Measurements from ENCODE around the gene KRT77.
"Not testable (repeated sequence)": the region's sequence is repeated elsewhere in the genome, so short reads cannot be mapped to it uniquely, and the experiment has no call there.

KRT77 gene

DNA sequence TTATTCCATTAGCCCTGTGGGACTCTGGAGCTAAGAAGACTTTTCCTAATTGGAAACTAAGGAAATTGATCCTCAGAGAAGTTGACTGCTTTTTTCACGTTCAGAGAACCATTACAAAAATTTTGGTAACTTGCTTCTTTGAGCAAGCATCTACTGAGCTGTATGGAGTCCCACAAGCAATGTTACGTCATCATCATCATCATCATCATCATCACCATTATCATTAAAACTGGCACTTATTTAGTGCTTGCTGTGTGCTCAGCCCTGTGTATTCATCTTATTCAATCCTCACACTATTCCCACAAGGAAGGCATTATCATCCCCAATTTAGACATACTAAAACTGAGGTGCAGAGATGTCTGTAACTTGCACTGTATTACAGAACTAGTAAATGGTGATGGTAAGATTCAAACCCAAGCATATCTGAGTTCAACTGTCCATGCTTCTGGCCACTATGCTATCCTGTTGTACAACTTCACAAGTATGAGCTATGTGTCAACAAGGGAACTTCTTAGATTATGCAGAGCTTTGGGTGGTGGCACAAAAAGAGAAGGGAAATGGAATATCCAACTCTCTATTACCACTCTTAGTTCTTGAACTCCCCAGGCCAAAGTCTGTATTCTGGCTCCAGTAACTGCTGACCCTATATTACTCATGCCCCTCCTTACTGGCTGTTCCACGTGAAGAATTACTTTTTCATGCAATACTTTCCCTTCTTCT, 29.5 kb downstream of the KRT77 start:
- DNase-seq = no peak

DNA sequence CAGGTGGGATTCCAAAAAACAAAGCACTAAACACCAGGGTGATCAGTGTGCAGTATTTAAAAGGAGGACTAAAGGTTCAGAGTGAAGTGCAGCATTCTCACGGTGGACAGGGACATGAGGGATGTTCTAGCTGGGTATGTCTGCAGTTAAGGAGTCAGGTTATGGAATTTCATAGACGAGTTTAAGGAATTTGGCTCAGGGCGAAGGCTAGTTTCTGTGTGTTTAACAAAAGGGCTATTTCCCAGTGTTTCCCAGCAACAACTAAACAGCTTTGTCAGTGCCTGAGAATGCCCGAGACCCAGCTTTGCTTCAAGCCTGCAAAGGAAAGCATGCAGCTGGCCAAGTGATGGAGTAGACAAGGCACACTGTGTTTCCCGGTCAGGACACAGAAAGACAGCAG, 30.1 kb downstream of the KRT77 start:
- no peak for DNase-seq

DNA sequence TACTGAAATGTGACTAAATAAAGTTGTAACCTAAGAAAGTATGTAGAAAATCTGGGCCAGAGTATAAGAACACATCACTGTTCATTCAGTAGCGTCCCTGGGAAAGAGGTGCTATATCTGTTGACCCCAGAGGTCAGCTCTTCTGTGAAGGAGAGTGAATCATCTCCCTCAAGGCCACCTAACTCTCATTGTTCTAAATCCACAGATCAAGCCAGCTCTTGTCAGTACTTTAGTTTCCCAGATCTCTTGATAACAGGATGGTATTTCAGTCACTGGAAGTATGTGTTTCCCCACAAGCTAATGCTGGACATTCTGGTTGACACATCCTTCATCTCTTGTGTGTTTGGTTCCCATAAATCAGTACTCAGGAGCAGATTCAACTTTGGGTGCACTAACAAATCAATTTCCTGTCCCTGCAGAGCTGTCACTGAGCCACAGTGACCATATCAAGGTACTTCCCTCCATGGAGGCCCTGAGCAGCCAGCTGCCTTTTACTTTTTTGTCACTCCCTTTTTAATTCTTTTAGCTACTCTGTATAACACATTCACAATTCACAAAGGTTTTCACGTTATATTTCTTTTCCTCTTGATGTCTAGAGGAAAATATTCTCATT, 30.9 kb downstream of the KRT77 start:
- DNase-seq = no peak

DNA sequence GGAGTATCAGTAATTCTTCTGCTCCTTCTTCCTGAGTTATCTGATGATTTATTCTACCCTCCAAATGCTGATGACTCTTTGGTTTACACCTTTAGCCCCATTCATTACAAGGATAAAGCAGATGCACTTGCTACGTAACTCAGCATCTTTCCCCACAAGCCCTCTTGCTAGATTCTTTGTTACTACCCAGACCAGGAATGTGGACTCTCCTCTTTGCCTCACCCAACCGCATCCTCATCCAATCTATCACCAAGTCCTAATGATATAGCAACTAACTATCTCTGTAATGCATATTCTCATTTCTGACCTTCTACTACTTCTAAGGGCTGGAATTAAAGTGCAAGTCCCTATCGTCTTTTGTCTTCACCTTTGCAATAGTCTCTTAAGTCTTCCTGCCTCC, 32.4 kb downstream of the KRT77 start:
- DNase-seq = no peak

- no peak for DNase-seq
Measured at GRCh38 chr12:52670506-52670905, 32.8 kb downstream of the KRT77 start.

- not testable (repeated sequence) for DNase-seq
Measured at GRCh38 chr12:52669941-52670340, 33.4 kb downstream of the KRT77 start.

DNA sequence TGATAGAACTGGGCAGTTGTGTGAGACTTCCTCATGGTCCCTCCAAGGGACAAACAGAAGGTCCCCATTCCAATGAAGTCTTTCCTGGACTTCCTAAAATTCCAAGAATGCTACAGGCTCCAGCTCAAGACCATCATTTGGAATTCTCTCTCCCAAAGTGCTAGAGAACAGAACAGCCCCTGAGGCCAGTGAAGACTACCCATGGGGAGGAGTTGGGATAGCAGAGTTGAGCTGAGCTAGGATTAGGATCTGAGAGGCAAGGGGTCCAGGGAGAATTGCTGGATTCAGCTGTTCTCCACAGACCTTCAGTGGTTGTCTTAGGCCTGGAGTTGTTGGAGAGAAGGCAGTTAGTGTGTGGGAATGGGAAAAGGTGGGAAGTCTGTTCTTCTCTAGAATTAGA, 33.9 kb downstream of the KRT77 start:
- no peak for DNase-seq

DNA sequence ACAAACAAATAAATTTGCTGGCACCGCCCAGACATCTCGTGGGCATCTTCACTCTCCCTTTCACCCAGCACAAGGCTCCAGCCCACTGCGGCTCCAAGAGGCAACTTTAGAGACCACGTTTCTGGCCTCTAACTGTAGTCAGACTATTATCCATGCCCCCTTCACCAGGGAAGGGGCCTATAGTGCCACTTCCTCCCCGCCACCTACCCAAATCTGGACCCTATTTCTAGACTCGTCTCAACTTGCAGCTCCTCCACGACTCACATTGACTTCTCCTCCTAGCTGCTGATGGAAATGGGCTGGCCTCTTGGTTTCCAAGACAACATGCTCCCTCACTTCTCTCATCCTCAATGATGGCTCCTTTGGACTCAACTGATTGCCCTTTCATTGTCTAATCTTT, 35.4 kb downstream of the KRT77 start:
- DNase-seq = no peak

GRCh38 chr12:52667509-52667908, 35.8 kb downstream of the KRT77 start:
- DNase-seq = no peak

GRCh38 chr12:52666471-52666870, 36.9 kb downstream of the KRT77 start:
- no peak for DNase-seq

- DNase-seq = no peak
Measured at GRCh38 chr12:52663420-52663819, 39.9 kb downstream of the KRT77 start.

- DNase-seq = no peak
Measured at GRCh38 chr12:52662918-52663229, 40.5 kb downstream of the KRT77 start.

GRCh38 chr12:52662093-52662917, 41.0 kb downstream of the KRT77 start:
- no peak for DNase-seq

DNA sequence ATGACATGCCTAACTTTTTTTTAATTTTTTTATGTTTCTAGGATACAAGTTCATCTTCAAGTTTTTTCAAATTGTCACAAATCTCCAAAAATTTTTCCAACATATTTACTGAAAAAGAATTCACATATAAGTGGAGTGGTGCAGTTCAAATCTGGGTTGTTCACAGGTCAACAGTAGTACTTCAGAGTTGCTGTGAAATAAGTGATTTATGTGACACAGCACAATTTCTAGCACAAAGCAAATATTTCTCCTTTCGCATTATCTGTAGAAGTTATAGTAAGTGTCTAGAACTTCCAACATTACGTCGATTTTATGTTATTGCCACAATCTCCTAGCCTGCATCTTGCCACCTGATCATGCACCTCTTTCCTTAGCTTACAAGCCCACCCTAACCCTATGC, 41.7 kb downstream of the KRT77 start:
- DNase-seq = no peak

- DNase-seq = no peak
Measured at GRCh38 chr12:52660934-52661499, 42.3 kb downstream of the KRT77 start.

- DNase-seq = no peak
Measured at GRCh38 chr12:52659951-52660350, 43.4 kb downstream of the KRT77 start.

- DNase-seq = no peak
Measured at GRCh38 chr12:52659395-52659794, 43.9 kb downstream of the KRT77 start.

GRCh38 chr12:52658196-52658595, 45.1 kb downstream of the KRT77 start:
- no peak for DNase-seq

DNA sequence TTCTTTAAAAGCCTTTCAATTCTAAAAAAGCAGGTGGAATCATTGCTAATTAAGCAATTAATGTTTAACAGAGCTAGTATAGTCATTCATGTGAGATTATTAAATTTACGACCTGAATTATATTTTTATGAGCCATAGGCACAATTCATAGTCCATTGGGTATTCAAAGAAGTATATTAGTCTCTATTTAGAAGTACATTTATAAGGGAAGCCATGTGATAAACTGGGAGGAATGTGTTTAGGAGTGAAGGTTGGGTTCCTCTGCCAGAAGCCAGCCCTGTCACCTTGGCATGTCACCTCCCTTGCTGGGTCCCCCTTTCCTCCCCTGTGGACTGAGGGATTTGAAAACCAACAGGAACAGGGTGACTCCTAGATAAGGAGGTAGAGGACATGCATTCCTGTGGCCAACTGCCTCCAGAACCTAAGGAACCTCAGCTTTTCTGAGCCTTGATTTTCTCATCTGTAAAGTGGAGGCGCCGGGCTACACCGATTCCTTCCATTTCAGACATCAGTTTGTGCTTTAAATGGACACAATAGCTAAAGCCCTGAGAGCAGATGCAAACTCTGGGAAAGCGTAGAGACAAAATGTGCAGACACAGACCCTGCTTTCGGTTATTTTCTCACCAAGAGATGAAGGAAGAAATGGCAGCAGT, 45.9 kb downstream of the KRT77 start:
- DNase-seq = no peak

DNA sequence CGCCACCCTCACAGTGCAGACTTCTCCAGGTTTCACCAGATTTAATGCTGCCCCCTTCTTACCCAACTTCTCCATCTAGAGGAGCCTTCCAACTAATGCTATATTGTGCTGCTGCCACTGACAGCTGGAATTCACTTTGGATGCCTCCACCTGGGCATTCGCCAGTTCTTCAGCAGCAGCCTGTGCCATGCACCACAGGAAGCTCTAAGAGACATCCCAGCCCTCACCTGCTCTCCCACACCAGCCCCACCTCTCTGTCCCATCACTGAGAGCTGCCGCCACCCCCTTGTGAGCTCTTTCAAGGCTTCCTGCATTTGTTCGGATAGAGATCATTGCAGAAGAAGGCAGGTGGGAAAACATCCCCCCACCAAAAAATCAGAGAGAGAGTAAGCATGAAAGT, 46.7 kb downstream of the KRT77 start:
- DNase-seq = no peak

- DNase-seq = no peak
Measured at GRCh38 chr12:52655720-52656124, 47.6 kb downstream of the KRT77 start.

GRCh38 chr12:52655251-52655650, 48.1 kb downstream of the KRT77 start:
- DNase-seq = no peak

- no peak for DNase-seq
Measured at GRCh38 chr12:52651726-52652261, 51.5 kb downstream of the KRT77 start, which contains the start of gene KRT2. Gene KRT2 (minus strand): TSS chr12:52652211. CDS start chr12:52652142, 69 bp downstream.

All from midbrain (tissue), 1 donor.